Activated CD4-positive, alpha-beta T cell treated with anti-CD3 and anti-CD28 coated beads, Interleukin-2, amount 50 U/mL, for 4 hours (primary cell): Measurements from ENCODE around the gene PSMG1.
"Not testable (repeated sequence)": the region's sequence is repeated elsewhere in the genome, so short reads cannot be mapped to it uniquely, and the experiment has no call there.

Experiments
- DNase-seq, 2 experiments: peaks; one replicate each; pipeline ENCODE4 v3.0.0-alpha.2; 2020

Gene PSMG1

GRCh38 chr21:39153842-39154241 is 29.4 kb downstream of the PSMG1 start:
- no peak for DNase-seq

DNA sequence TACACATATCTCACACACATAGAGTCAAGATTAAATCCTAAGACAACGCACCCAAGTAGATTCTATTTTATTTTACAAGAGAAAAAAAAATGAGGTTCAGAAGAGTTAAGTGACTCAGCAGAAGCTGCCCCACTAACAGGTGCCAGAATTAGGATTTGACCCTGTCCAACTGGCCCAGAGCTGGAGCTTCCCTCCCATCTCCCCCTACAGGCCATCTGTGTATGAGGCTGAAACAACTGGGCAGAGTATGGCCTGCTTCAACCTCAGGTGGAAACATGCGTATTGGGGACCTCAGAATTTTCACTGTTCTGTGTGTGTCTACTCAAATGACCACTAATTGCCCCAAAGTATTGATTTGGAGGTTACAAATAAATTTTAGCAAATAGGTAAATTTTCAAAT is 29.9 kb downstream of the PSMG1 start:
- DNase-seq, result no peak

DNA sequence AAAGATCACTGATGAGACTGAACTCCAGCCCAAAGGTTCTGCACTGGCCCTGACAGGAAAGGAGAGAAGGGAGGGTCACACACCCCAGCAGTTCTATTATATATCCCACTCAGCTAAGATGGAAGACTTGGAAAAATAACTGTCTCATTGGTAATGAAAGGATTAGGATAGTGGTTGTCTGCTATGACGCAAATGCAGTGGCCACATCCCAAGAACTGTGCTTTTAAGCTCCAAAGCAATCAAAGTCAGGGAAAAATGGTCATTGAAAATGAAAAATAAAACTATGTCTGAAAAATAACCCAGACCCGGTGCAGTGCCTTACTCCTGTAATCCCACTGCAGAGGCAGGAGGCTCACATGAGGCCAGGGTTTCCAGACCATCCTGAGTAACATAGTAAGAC is 31.0 kb downstream of the PSMG1 start:
- DNase-seq, result no peak

GRCh38 chr21:39150877-39151276 is 32.4 kb downstream of the PSMG1 start:
- no peak for DNase-seq

- no peak for DNase-seq
These were observed 32.9 kb downstream of the PSMG1 start for GRCh38 chr21:39150316-39150715.

GRCh38 chr21:39149882-39150281 is 33.4 kb downstream of the PSMG1 start:
- no peak for DNase-seq

DNA sequence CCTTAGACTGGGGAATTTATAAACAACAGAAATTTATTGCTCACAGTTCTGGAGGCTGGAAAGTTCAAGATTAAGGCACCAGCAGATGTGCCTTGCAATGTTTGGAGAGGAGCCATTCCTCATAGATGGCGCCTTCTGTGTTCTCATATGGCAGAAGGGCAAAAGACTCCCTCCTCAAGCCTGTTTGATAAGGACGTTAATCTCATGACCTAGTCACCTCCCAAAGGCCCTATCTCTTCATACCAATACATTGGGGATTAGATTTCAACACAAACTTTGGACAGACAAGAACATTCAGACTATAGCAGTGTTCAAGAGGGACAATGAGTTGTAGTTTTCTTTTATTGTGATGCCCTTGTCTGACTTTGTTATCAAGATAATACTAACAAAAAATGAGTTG is 34.3 kb downstream of the PSMG1 start:
- DNase-seq, result no peak

- DNase-seq, result no peak
These were observed 39.1 kb downstream of the PSMG1 start for GRCh38 chr21:39144191-39144590.

- no peak for DNase-seq
These were observed 40.3 kb downstream of the PSMG1 start for GRCh38 chr21:39142972-39143371.

DNA sequence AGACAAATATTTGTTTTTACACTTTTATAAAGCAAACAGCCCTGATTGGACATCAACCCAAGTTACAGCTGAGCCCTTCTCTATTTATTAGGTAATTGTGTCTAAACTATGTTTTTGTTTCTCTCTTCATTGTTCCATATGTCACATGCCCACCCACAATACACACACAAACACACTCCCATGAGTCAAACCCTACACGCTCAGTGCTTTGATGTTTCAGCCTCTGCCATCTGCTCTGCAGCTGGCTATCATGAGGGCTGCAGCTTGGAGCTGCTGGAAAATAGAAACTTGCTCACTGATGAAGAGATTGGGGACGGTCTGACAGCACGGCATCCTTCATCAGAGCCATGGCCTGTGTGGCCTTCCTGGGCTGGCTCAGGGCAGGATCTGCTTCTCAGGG is 41.7 kb downstream of the PSMG1 start:
- DNase-seq, result no peak

DNA sequence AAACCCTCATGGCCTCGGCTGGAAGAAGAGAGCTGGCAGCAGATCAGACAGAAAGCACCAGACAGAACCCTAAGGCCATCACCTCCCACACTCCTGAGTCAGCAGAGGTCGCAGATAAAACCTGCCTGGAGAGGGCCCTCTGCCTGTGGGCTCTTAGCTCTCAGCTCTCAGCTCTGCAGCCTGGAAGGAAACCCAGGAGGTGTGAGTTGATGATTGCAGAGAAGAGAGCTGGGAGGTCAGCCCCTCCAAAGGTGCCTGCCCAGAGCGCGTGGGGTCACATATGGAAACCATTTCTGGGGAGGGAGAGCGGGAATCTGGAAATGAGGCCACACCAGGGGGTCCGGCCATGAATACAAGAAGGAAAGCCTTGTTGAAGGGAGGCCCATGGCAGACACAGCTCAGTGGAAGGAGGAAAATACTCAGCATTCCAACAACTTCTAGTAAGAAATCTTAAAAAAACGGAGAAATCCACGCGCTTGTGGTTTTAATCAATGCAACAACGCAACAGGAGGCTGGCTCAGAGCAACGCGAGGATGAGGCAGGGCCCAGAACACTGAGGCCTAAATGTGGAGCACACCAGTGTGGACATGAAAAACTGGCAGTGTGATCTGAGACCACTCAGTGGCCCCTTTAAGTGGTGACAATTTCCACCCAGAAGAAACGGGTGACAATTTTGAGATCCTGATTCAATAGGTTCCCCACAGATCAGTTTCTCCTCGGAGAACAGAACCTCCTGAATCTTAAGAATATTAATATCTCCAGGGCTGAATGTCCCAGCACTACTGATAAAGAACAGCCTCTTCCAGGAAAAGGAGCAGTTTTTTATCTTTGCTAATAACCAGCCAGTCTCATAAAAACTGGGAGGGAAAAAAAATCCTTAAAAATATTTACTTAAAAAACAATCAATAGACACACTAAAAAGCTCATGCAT is 45.7 kb downstream of the PSMG1 start:
- DNase-seq, result no peak

GRCh38 chr21:39136711-39137110 is 46.5 kb downstream of the PSMG1 start:
- no peak for DNase-seq

GRCh38 chr21:39136138-39136537 is 47.1 kb downstream of the PSMG1 start:
- DNase-seq, result not testable (repeated sequence)

DNA sequence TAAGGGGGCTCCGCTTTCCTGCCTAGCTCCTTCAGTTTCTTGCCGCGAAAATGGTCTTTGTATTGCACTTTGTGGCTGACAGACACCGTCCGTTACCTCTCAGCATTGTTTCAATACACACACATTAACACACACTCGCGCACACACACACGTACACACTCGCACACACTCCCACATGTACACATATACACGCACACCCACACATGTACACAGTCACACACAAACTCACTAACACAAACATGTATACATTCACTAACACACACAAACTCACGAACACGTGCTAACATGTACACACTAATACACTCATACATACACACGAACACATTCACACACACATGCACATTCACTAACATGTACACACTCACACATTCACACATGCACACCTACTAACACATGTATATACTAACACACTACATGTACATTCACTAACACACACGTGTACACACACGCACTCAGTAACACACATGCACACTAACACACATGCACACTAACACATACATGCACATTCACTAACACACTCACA is 48.9 kb downstream of the PSMG1 start:
- no peak for DNase-seq

DNA sequence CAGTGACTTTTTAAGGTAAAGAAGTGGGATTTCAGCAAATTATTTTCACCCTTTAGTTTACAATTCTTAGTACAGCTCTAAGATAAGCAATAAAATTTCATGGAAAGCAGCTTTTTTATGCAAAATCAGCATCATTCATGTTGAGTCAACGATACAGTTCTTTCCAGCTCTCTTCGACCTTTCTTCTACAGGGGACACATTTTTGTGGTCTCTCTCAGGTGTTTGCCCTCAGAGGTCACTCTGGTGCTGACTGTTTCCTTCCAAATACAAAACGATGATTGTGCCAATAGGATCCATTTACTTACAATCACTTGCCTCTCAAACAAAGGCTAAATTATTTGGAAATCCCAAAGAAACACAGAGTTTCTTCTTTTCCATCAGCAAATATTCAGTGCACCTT is 51.0 kb downstream of the PSMG1 start:
- DNase-seq, result no peak

- no peak for DNase-seq
These were observed 51.5 kb downstream of the PSMG1 start for GRCh38 chr21:39131791-39132190.

- DNase-seq, result no peak
These were observed 55.7 kb downstream of the PSMG1 start for GRCh38 chr21:39127506-39127905.

- DNase-seq, result no peak
These were observed 56.8 kb downstream of the PSMG1 start for GRCh38 chr21:39126486-39126806.

DNA sequence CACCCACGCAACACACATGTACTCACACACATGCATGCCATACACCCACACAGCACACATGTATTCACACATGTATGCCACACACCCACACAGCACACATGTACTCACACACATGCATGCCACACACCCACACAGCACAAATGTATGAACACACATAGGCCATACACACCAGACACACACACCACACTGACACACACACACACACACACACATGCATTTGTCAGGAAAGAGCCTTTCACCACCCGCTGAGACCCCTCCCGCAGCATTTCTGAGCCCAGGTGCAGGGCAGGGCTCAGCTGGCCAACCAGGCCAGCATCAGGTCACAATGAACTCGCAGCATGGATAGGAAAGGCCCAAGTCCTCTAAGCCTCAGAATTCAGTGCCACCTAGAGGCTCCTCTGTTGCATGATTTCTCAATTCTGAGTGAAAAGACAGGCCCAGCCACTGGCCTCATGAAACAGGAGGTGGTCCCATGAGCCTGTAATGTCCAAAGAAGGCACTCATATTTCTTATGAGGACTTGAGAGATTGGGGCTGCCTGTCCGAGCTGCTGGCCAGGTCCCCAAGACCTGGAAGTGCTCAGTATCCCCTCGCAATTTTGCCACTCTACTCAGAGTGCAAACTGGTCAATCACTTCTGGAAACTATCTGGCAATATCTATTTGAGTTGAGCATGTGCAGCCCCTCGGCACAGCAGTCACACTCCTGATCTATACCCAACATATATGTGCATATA is 57.3 kb downstream of the PSMG1 start:
- no peak for DNase-seq
